ENCODE results near the gene RAB3GAP2. TPM values are rescaled to one million over a fixed set of nuclear protein-coding genes. Genes with fewer than 3 reads are reported as not detected.

RAB3GAP2 gene
- total and polyA plus RNA-seq, 2 donors (not counting 1 experiment from before 2014, with no cell fraction given), result 16.9 to 70.5 TPM

GRCh38 chr1:220164116-220164515 is 108.1 kb downstream of the RAB3GAP2 start:
- Histone ChIP-seq H3K79me2 (ENCODE audit: control insufficient read depth, insufficient read depth, low read length) (no peaks in the 10 kb centered on the region), H4K20me1 (ENCODE audit: control insufficient read depth, insufficient read depth, low read length, poor library complexity, severe bottlenecking) (no peaks in the 10 kb centered on the region), H3K4me1 (ENCODE audit: control insufficient read depth in 2 of 2, insufficient read depth in 2 of 2, low read length in 2 of 2) (no peaks in the 10 kb centered on the region), H3K4me2 (replicated peaks; ENCODE audit: low read depth, low read length, poor library complexity, severe bottlenecking) (no peak overlapping the region), H3K27me3 (replicated peaks in 1 of 4; ENCODE audit: control extremely low read depth in 1 of 4, control insufficient read depth in 3 of 4, insufficient read depth in 4 of 4, low read length in 3 of 4) (no peaks in the 10 kb centered on the region), H3K27ac (ENCODE audit: low read length in 2 of 2) (no peak overlapping the region), H2AFZ (ENCODE audit: insufficient read depth, low read depth, low read length, poor library complexity, severe bottlenecking) (no peak overlapping the region), H3K9ac (ENCODE audit: low read length) (no peak overlapping the region), H3K9me3 (ENCODE audit: control extremely low read depth in 1 of 3, control insufficient read depth in 2 of 3, insufficient read depth in 1 of 3, low read length in 2 of 3) (no peaks in the 10 kb centered on the region), H3K36me3 (replicated peaks in 1 of 2; ENCODE audit: control extremely low read depth in 1 of 2, control insufficient read depth in 1 of 2, extremely low read depth in 1 of 2, insufficient read depth in 2 of 2, low read length in 1 of 2) (peaks cover 17 to 49% of the 10 kb centered on the region in 2 experiments), H3K4me3 (ENCODE audit: control extremely low read depth in 1 of 5, extremely low read depth in 1 of 5, insufficient read depth in 1 of 5, low read depth in 2 of 5, low read length in 4 of 5) (no peak overlapping the region)
- POLR2A ChIA-PET, result no interaction called here
- no CpG with 5 or more reads among the region's 1 CpG for WGBS (ENCODE audit: insufficient coverage)
- intact Hi-C loops (cut with micrococcal nuclease), result no loop called here
- H3K4me1 Mint-ChIP-seq, result no peaks in the 10 kb centered on the region
- H3K27me3 Mint-ChIP-seq, result no peaks in the 10 kb centered on the region
- H3K4me3 Mint-ChIP-seq, result no peak overlapping the region
- CTCF ChIA-PET, result interaction anchor here (1.0 kb wide), 1 partner anchor 14 kb away, joined by 4 read pairs; no protein-coding TSS in a partner anchor
- no peak for TF ChIP-seq EZH2 (IDR thresholded peaks at IDR 0.05; ENCODE audit: borderline replicate concordance, insufficient read depth, low read depth, low read length, poor library complexity, severe bottlenecking)
- no peaks in the 10 kb centered on the region for H3K9me3 Mint-ChIP-seq (ENCODE audit: insufficient read depth)
- ATAC-seq (ENCODE audit: low read depth), result no peak
- DNase-seq, result no peak
- no peak overlapping the region for H3K27ac Mint-ChIP-seq

- no peak for ATAC-seq (ENCODE audit: low read depth)
- Histone ChIP-seq H3K36me3 (replicated peaks in 1 of 2; ENCODE audit: control extremely low read depth in 1 of 2, control insufficient read depth in 1 of 2, extremely low read depth in 1 of 2, insufficient read depth in 2 of 2, low read length in 1 of 2) (peaks cover 21 to 57% of the 10 kb centered on the region in 2 experiments), H3K4me1 (ENCODE audit: control insufficient read depth in 2 of 2, insufficient read depth in 2 of 2, low read length in 2 of 2) (no peaks in the 10 kb centered on the region), H3K79me2 (ENCODE audit: control insufficient read depth, insufficient read depth, low read length) (no peaks in the 10 kb centered on the region), H4K20me1 (ENCODE audit: control insufficient read depth, insufficient read depth, low read length, poor library complexity, severe bottlenecking) (no peaks in the 10 kb centered on the region), H3K27ac (ENCODE audit: low read length in 2 of 2) (no peak overlapping the region), H3K4me3 (ENCODE audit: control extremely low read depth in 1 of 5, extremely low read depth in 1 of 5, insufficient read depth in 1 of 5, low read depth in 2 of 5, low read length in 4 of 5) (no peak overlapping the region), H3K9ac (ENCODE audit: low read length) (no peak overlapping the region), H3K9me3 (ENCODE audit: control extremely low read depth in 1 of 3, control insufficient read depth in 2 of 3, insufficient read depth in 1 of 3, low read length in 2 of 3) (no peaks in the 10 kb centered on the region), H3K4me2 (replicated peaks; ENCODE audit: low read depth, low read length, poor library complexity, severe bottlenecking) (no peak overlapping the region), H2AFZ (ENCODE audit: insufficient read depth, low read depth, low read length, poor library complexity, severe bottlenecking) (no peak overlapping the region), H3K27me3 (replicated peaks in 1 of 4; ENCODE audit: control extremely low read depth in 1 of 4, control insufficient read depth in 3 of 4, insufficient read depth in 4 of 4, low read length in 3 of 4) (no peaks in the 10 kb centered on the region)
- intact Hi-C loops (cut with micrococcal nuclease), result no loop called here
- POLR2A ChIA-PET, result no interaction called here
- TF ChIP-seq EZH2 (IDR thresholded peaks at IDR 0.05; ENCODE audit: borderline replicate concordance, insufficient read depth, low read depth, low read length, poor library complexity, severe bottlenecking) (no peak), CTCF (IDR thresholded peaks at IDR 0.05) (no peak)
- DNase-seq, result no peak
- CTCF ChIA-PET, result no interaction called here
- no peak overlapping the region for H3K27ac Mint-ChIP-seq
- no peaks in the 10 kb centered on the region for H3K9me3 Mint-ChIP-seq (ENCODE audit: insufficient read depth)
- H3K4me1 Mint-ChIP-seq, result no peaks in the 10 kb centered on the region
- no CpG with 5 or more reads among the region's 1 CpG for WGBS (ENCODE audit: insufficient coverage)
- H3K4me3 Mint-ChIP-seq, result no peak overlapping the region
- H3K27me3 Mint-ChIP-seq, result no peaks in the 10 kb centered on the region
These were observed 112.2 kb downstream of the RAB3GAP2 start for GRCh38 chr1:220160027-220160426.

Data from B cell (primary cell).